GM21825 (cell line): ENCODE results near the gene RGS7BP.
"Not testable (repeated sequence)": the region's sequence is repeated elsewhere in the genome, so short reads cannot be mapped to it uniquely, and the experiment has no call there.

Experiments used
- ATAC-seq: cut with Tn5 transposase; IDR thresholded peaks from one replicate; pipeline ENCODE4 v1.9.1; 2021; ENCODE audit warnings: mild to moderate bottlenecking, moderate library complexity; ENCODE audit not compliant: unreplicated experiment

The RGS7BP gene

GRCh38 chr5:64557911-64558310 is 52.1 kb downstream of the RGS7BP start:
- ATAC-seq: no peak

DNA sequence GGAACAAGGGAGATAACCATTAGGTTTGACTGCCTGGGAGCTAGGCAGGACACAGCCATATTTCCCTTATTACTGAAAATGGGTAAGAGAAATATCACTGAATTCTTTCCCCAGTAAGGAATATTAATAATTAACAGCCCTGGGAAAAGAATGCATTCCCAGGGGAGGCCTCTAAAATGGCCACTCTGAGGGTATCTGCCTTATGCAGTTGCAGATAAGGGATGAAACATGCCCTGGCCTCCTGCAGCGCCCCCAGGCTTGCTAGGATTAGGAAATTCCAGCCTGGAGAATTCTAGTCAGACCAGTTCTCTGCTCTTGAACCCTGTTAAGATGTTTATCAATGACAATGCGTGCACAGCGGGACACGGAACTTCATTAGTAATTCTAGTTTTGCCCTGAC is 52.8 kb downstream of the RGS7BP start:
- not testable (repeated sequence) for ATAC-seq

DNA sequence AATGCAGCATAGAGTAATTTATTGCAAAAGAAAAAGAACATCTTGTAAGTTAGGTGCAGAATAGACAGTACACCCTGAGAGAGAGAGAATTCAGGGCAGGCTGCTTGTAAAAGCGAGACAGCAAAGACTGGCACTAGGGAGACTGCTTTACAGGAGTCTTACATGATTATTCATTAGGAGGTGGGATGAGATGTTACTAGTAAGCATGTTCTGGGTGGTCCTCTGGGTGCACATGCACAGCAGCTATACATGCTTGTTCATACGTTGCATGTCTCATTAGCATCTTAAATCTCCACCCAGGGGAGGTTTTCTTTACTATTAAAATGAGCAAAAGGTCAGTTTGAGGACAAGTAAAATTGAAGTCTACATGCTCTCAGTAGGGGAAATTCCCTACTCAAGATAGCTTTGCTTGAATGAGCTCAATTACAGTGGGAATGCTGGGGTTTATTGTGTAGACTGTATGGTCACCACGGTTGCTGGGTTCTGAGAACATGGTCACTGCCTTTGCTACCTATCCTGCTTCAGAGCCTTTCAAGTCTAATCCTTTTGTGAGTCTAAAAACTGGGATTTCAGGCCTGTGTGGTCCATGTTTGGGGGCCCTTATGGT is 60.6 kb downstream of the RGS7BP start:
- no peak for ATAC-seq

GRCh38 chr5:64569858-64570257 is 64.0 kb downstream of the RGS7BP start:
- no peak for ATAC-seq

GRCh38 chr5:64570395-64570996 is 64.7 kb downstream of the RGS7BP start:
- ATAC-seq: no peak

- no peak for ATAC-seq
These were observed 69.7 kb downstream of the RGS7BP start for GRCh38 chr5:64575561-64575960.

DNA sequence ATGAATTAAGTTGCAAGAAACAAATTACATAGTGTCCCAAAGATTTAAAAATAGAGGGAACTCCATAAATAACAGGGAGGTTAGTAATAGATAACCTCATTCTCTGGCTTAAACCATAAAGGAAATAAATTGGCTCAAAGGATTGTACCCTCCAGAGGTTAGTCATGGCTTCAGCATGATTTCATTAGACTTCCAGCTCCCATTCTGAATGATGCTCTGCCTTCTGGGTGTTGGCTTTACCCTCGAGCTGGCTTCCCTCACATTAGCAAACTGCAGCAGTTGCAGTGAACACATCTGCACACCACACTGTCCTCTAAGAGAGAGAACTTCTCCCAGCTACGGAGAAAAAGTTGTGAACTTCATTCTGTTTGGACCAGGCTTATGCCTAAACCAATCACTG is 70.4 kb downstream of the RGS7BP start:
- no peak for ATAC-seq

DNA sequence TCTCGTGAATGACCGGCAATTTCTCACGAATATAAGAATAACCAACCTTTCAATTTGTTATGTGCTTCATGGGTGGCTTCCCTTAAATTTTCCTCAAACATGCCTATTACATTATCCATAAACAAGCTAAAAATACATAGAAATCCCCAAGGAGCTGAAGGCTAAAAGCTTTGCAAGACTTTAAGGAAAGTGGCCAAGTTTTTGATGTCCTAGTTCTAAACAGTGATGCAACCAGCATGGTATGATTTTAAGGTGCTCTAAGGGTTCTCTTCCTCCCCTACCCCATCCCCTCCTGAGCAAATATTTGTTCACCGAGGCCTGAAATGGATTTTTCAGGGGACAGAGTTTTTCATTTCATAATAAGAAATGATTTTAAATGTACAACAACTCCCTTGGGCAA is 79.8 kb downstream of the RGS7BP start:
- ATAC-seq: no peak

- ATAC-seq: no peak
These were observed 81.6 kb downstream of the RGS7BP start for GRCh38 chr5:64587370-64587769.

DNA sequence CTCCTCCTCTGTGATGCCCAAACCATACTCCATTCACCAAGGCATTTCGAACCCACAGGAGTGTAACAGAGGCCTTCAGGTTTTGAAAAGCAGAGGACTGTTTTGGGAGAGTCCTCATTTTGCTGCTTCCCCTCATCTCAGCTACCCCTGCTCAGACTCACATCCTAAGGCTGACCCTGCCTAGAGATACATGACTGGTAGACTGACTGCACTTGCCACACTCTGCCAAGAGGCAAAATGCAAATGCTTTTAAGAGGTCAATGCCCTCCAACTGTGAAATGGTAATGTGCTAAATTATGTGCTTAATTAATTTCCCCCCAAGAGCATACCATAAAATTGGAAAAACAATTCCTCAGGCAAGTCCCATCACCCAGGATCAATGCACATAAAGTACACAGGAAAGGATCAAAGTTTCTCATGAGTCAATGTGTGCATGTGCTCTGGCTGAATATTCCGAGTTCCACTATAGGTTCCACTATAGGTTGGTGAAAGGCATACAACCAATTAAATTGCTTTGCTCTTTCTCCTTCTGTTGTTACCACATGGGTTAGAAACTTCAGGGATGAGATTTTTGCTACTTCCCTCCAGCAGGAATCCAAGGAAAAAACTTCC is 87.0 kb downstream of the RGS7BP start:
- ATAC-seq: no peak

GRCh38 chr5:64594025-64594424 is 88.2 kb downstream of the RGS7BP start:
- ATAC-seq: no peak

- no peak for ATAC-seq
These were observed 88.8 kb downstream of the RGS7BP start for GRCh38 chr5:64594601-64595000.

DNA sequence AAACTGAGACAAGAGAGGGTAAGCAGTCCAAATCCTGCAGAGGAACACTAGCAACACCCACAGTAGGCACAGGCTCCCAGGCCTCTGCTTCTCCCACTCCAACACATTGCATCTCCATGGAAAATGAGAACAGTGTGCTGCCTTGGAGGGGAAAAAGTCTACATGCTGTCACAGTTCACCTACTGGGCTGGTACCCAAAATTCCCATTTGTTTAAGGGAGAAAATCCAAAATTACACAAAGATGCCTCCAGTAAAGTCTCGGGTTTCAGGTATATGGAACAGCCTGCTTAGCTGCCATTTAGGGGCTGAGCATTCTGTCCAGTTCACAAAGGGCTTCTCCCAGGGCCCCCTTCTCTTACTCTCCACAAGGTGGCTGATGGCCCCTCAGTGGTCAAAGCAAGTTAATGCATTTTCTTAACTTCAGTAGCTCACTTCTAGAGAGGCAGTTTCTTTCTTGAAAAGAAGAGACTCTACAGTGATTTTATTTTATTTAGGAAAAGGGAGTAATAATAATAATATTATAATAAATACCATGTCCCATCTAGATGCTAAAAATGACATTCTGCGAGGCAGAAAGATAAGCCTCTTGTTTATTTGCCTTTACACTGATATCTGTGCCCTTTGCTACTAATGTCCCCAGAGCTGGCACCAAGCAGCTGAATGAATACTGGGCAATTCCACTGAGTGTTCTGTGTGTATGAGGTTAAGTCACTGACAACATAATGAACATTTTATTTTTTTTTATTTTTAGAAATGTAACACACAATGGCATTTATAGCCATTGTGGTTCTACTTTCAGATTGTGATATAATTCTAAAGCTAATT is 89.4 kb downstream of the RGS7BP start:
- ATAC-seq: no peak

- ATAC-seq: no peak
These were observed 93.4 kb downstream of the RGS7BP start for GRCh38 chr5:64599226-64599625.

DNA sequence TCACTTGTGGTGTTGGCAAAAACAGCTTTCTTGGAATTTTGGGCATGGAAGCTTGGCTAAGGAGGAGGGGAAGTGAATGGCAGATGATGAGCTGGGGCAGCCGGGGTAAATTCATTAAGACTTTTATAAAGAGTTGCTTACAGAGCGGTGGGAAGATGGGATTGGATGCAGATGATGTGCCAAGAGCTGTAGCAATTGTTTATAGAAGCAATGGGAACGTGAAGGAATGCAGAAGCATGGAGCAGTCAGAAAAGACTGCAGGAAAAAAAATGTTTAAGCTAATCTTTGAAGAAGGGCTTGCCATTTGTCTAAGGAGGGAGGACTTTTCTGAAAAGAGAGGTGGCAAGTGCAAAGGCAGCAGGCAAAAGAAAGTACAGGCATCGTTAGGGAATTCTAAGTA is 97.9 kb downstream of the RGS7BP start:
- ATAC-seq: no peak

GRCh38 chr5:64606926-64607325 is 101.1 kb downstream of the RGS7BP start:
- no peak for ATAC-seq

- ATAC-seq: no peak
These were observed 106.6 kb downstream of the RGS7BP start for GRCh38 chr5:64612344-64612961.

GRCh38 chr5:64615895-64616294 is 110.1 kb downstream of the RGS7BP start:
- ATAC-seq: peak; percentile 69

DNA sequence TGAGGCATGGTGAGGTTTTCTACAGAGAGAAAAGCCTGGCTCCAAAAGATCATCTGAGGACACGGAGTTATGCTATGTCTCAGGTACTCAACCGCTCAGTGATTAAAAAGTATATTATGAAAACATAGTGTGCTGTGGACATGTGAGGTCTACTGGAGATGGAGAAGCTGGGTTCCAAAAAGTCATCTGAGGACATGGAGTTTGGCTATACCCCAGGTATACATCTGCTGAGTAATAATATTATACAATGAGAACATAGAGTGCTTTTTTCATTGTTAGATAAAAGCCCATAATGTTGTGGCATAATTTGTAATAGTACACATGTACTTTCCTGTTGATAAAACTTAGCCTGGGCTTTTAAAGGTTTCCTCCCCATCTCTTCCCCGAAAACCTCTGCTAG is 113.8 kb downstream of the RGS7BP start:
- no peak for ATAC-seq

DNA sequence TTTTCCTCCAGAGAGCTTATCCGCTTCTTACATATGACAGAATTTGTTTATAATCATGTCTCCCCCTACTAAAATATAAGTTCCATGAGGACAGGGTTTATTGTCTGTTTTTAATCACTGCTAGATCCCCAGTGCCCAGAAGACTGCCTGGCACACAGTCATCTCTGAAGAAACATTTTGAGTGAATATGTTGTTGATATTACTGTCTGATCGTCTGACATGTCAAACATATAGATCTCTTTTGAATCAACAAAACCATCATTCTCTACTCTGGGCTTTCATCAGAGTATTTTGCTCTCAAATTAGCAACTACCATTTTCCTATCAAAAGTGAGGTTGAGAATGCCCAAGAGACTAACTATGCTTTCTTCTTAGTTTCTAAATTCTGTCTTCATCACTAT is 117.2 kb downstream of the RGS7BP start:
- ATAC-seq: no peak

DNA sequence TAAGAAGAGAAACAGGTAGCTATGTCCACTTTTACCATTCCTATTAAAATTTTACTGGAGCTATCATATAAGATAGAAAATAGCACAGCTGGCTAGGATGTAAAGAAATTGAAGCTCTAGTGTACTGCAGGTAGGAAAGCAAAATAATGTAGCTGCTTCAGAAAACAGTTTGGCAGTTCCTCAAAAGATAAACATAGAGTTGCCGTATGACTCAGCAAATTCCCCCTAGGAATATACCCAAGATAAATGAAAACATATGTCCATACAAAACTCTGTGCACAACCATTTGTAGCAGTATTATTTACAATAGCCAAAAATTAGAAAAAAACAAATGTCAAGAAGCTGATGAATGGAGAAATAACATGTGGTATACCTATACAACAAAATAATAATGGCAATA is 119.9 kb downstream of the RGS7BP start:
- no peak for ATAC-seq
